Measurements from ENCODE around the gene RASAL2. TPM values are rescaled to one million over a fixed set of nuclear protein-coding genes. Genes with fewer than 3 reads are reported as not detected.
"Not testable (repeated sequence)": the region's sequence is repeated elsewhere in the genome, so short reads cannot be mapped to it uniquely, and the experiment has no call there.

RASAL2 gene
- total RNA-seq, 1 experiment from 2014 or later, result 36.8 TPM

GRCh38 chr1:178345807-178346206 lies 251.9 kb downstream of the RASAL2 start:
- H3K4me1 ChIP-seq, result peaks cover 30% of the 10 kb centered on the region
- intact Hi-C loops (cut with micrococcal nuclease; ENCODE audit: unreplicated experiment), result loop anchor here (2.0 kb wide), 2 partner anchors 25 to 35 kb away; no protein-coding TSS in a partner anchor
- ChIA-PET CTCF (interaction anchor here (0.7 to 2.0 kb wide), 7 partner anchors 9 to 314 kb away, joined by 3 to 9 read pairs (median 3); no protein-coding TSS in a partner anchor), POLR2A (interaction anchor here (0.6 kb wide), 1 partner anchor 89 kb away, joined by 3 read pairs; no protein-coding TSS in a partner anchor)
- Mint-ChIP-seq H3K36me3 (ENCODE audit: insufficient read depth, unreplicated experiment) (peaks cover 11% of the 10 kb centered on the region), H3K4me3 (ENCODE audit: unreplicated experiment) (peak overlapping the region; percentile 23), H3K27ac (ENCODE audit: unreplicated experiment) (peak overlapping the region; percentile 79), H3K9me3 (ENCODE audit: unreplicated experiment) (no peaks in the 10 kb centered on the region), H3K4me1 (ENCODE audit: low read depth, unreplicated experiment) (peaks cover 38% of the 10 kb centered on the region), H3K27me3 (ENCODE audit: insufficient read depth, unreplicated experiment) (no peaks in the 10 kb centered on the region)
- H3K9me3 ChIP-seq, result no peaks in the 10 kb centered on the region
- no TSS peak for BruUV-seq (replicated peaks)
- DNase-seq, result no peak
- no peaks in the 10 kb centered on the region for H3K36me3 ChIP-seq (ENCODE audit: control insufficient read depth, insufficient read depth, low read length)
- TF ChIP-seq CTCF (IDR thresholded peaks at IDR 0.05; ENCODE audit: insufficient read depth in 1 of 2, low read depth in 1 of 2, low read length in 1 of 2, severe bottlenecking in 1 of 2, unreplicated experiment in 1 of 2), result no peak
- H3K4me3 ChIP-seq (ENCODE audit: low read depth, low read length), result no peak overlapping the region
- H3K27me3 ChIP-seq (replicated peaks; ENCODE audit: control insufficient read depth, insufficient read depth, low read length), result no peaks in the 10 kb centered on the region

- intact Hi-C loops (cut with micrococcal nuclease; ENCODE audit: unreplicated experiment), result no loop called here
- CTCF ChIA-PET, result no interaction called here
- Histone ChIP-seq H3K36me3 (ENCODE audit: control insufficient read depth, insufficient read depth, low read length) (no peaks in the 10 kb centered on the region), H3K4me3 (ENCODE audit: low read depth, low read length) (no peak overlapping the region), H3K27me3 (replicated peaks; ENCODE audit: control insufficient read depth, insufficient read depth, low read length) (no peaks in the 10 kb centered on the region), H3K9me3 (0 out of 2 replicates have a peak, but pooled peaks cover 3% of the 10 kb centered on the region), H3K4me1 (peaks cover 13% of the 10 kb centered on the region)
- Mint-ChIP-seq H3K36me3 (ENCODE audit: insufficient read depth, unreplicated experiment) (peaks cover 6% of the 10 kb centered on the region), H3K27me3 (ENCODE audit: insufficient read depth, unreplicated experiment) (no peaks in the 10 kb centered on the region), H3K9me3 (ENCODE audit: unreplicated experiment) (peaks cover 14% of the 10 kb centered on the region), H3K4me3 (ENCODE audit: unreplicated experiment) (no peak overlapping the region), H3K4me1 (ENCODE audit: low read depth, unreplicated experiment) (peaks cover 24% of the 10 kb centered on the region), H3K27ac (ENCODE audit: unreplicated experiment) (peak overlapping the region; percentile 78)
- DNase-seq, result no peak
- no peak for TF ChIP-seq CTCF (IDR thresholded peaks at IDR 0.05; ENCODE audit: insufficient read depth in 1 of 2, low read depth in 1 of 2, low read length in 1 of 2, severe bottlenecking in 1 of 2, unreplicated experiment in 1 of 2)
- POLR2A ChIA-PET, result no interaction called here
- BruUV-seq (replicated peaks), result no TSS peak
These were observed 255.9 kb downstream of the RASAL2 start for GRCh38 chr1:178349801-178350200.

- H3K27me3 Mint-ChIP-seq (ENCODE audit: insufficient read depth, unreplicated experiment); CTCF ChIA-PET; H3K4me3 Mint-ChIP-seq (ENCODE audit: unreplicated experiment); H3K27me3 ChIP-seq (replicated peaks; ENCODE audit: control insufficient read depth, insufficient read depth, low read length); H3K27ac Mint-ChIP-seq (ENCODE audit: unreplicated experiment); DNase-seq; H3K4me1 ChIP-seq; intact Hi-C loops (cut with micrococcal nuclease; ENCODE audit: unreplicated experiment); H3K4me1 Mint-ChIP-seq (ENCODE audit: low read depth, unreplicated experiment); POLR2A ChIA-PET; BruUV-seq (replicated peaks); H3K36me3 Mint-ChIP-seq (ENCODE audit: insufficient read depth, unreplicated experiment); H3K9me3 ChIP-seq; H3K36me3 ChIP-seq (ENCODE audit: control insufficient read depth, insufficient read depth, low read length); H3K4me3 ChIP-seq (ENCODE audit: low read depth, low read length): not testable (repeated sequence)
- peaks cover 14% of the 10 kb centered on the region for H3K9me3 Mint-ChIP-seq (ENCODE audit: unreplicated experiment)
These were observed 258.0 kb downstream of the RASAL2 start for GRCh38 chr1:178351911-178352310.
